Nucleus accumbens (tissue), 56 donors: ENCODE results near the gene ZNF311.
A peak's percentile ranks its signal among the peaks of the same experiment; 100 is the strongest.
"Not testable (repeated sequence)": the region's sequence is repeated elsewhere in the genome, so short reads cannot be mapped to it uniquely, and the experiment has no call there.

Experiments used
- DNase-seq, 56 donors: peaks; one replicate each; lab custom pipeline; 2025; lab: John Stamatoyannopoulos, UW

Gene ZNF311

DNA sequence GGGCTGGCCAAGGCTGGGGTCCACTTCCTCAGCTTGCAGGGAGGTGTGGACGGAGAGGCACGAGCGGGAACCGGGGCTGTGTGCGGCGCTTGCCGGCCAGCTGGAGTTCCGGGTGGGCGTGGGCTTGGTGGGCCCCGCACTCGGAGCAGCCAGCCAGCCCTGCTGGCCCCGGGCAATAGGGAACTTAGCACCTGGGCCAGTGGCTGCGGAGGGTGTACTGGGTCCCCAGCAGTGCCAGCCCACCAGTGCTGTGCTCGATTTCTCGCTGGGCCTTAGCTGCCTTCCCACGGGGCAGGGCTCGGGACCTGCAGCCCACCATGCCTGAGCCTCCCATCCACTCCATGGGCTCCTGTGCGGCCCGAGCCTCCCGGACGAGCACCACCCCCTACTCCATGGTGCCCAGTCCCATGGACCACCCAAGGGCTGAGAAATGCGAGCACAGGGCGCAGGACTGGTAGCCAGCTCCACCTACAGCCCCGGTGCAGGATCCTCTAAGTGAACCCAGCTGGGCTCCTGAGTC lies 47.3 kb downstream of the ZNF311 start:
- not testable (repeated sequence) for DNase-seq

- no peak for DNase-seq
Observed at GRCh38 chr6:28956331-28956730, 48.8 kb downstream of the ZNF311 start.

- peak in 2 of 56 donors; percentile 10 to 13 for DNase-seq
Observed at GRCh38 chr6:28953585-28954258, 51.4 kb downstream of the ZNF311 start.

DNA sequence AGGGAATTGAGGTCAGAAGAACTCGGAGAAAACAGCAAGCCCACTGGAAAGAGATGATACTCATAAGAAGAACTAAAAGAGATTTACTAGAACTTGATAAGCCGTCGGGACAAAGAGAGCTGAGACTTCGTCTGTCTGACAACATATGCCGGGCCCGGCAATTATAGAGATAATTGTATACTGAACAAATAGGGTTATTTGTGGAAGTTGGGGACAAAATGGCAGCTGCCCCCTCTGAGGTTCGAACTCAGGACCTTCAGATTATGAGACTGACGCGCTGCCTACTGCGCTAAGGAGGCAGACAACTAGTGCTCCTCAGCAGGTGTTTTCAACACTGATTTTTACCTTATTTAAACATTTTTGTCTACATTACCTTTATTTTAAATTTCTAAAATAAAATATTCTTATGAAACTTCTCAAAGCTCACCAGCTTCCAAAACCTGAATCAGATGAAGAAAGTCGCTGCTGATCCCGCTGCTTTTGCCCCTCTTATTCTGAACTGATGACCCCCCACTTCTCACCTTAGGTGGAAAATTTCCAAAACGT lies 52.0 kb downstream of the ZNF311 start:
- peak in 33 of 56 donors; percentile 4 to 71 (median 22) for DNase-seq

- DNase-seq: not testable (repeated sequence)
Observed at GRCh38 chr6:28949656-28950195, 55.4 kb downstream of the ZNF311 start.

DNA sequence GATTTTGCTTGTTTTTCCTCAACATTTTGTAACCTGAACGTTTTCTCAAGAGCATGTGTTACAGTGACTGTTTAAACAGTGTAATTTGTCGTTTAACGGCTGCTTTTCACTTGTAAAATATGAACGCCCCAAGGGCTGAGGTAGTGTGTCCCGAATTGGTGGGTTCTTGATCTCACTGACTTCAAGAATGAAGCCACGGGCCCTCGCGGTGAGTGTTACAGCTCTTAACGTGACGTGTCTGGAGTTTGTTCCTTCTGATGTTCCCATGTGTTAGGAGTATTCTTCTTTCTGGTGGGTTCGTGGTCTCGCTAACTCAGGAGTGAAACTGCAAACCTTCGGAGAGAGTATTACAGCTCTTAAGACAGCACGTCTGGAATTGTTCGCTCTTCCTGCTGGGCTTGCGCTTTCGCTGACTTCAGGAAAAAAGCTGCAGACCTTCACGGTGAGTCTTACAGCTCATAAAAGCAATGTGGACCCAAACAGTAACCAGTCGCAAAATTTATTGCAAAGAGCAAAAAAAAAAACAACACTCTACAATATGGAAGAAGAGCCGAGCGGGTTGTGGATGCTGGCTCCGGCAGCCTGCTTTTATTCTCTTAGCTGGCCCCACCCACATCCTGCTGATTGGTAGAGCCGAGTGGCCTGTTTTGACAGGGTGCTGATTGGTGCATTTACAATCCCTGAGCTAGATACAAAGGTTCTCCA lies 56.2 kb downstream of the ZNF311 start:
- no peak for DNase-seq

DNA sequence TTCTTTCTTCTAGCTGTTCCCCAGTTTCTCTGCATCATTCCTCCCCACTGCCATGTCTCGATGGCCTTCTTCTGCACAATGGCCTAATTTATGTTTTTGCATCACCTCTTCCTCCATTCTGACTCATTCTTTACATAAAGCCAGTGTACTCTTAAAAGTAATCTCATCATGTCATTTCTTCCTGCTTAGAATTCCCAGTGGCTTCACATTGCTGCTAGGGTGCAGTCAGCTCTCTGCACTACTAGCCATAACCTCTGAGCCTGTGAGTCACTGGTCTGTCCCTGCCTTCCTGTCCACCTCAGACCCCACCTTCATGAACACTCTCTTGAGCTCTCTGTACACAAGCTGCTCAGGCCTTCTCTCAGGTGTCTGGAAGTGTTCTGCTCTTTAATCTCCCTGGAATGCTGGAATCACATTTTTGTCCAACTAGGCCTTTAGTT lies 57.3 kb downstream of the ZNF311 start:
- no peak for DNase-seq

- DNase-seq: no peak
Observed at GRCh38 chr6:28947067-28947765, 57.9 kb downstream of the ZNF311 start.

DNA sequence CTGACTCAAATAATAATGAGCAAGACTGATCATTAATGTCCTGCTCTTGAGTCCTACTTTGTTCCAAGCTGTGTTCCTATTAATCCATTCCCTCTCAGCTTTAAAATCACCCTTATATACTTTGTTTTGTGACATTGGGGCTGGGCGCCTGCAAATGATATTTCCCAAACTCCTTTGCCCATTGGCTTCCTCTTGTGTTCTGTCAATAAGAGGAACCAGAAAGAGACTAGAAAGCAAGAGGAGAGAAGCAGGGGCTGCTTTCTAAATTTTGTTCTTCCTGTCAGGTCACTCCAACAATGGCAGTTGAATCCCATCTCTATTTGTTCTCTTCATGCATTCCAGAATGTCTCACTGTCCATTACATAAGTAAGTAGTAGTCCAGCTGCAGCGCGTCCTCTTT lies 59.8 kb downstream of the ZNF311 start:
- DNase-seq: no peak
